Vagina (tissue), 2 donors: ENCODE measurements around the gene C13orf42.

Source experiments
- CTCF ChIP-seq, 3 experiments: fragments of 450-650 bp in 2 of 3; fragments of 200-600 bp in 1 of 3; sonication (generic) in 1 of 3; IDR thresholded peaks; one replicate each; pipeline ENCODE4 v1.5.1; 2017 to 2019; ENCODE audit warnings: antibody characterized with exemption in 3 of 3, mild to moderate bottlenecking in 2 of 3, moderate library complexity in 2 of 3
- POLR2A ChIP-seq, 2 donors: fragments of 450-650 bp; IDR thresholded peaks; one replicate each; pipeline ENCODE4 v1.6.1; 2017; ENCODE audit warnings: antibody characterized with exemption in 2 of 2, mild to moderate bottlenecking in 2 of 2, moderate library complexity in 2 of 2
- POLR2AphosphoS5 ChIP-seq, 2 donors: sonication (generic); formaldehyde crosslinking; IDR thresholded peaks; one replicate each; pipeline ENCODE4 v1.9.0; 2017; ENCODE audit warnings: antibody characterized with exemption in 2 of 2, mild to moderate bottlenecking in 2 of 2, low read depth in 1 of 2; ENCODE audit not compliant: insufficient read depth in 1 of 2

GRCh38 chr13:51034906-51035305 lies 76.2 kb downstream of the C13orf42 start:
- TF ChIP-seq POLR2AphosphoS5 (IDR thresholded peaks at IDR 0.05; ENCODE audit: insufficient read depth in 1 of 2, low read depth in 1 of 2) = no peak
- TF ChIP-seq CTCF (IDR thresholded peaks at IDR 0.05) = no peak
- TF ChIP-seq POLR2A (IDR thresholded peaks at IDR 0.05) = no peak
